GM21447 (cell line): ENCODE data around the gene MAP3K2.

Experiments used
- ATAC-seq: cut with Tn5 transposase; IDR thresholded peaks from one replicate; pipeline ENCODE4 v1.9.1; 2021; ENCODE audit not compliant: unreplicated experiment

MAP3K2 gene

DNA sequence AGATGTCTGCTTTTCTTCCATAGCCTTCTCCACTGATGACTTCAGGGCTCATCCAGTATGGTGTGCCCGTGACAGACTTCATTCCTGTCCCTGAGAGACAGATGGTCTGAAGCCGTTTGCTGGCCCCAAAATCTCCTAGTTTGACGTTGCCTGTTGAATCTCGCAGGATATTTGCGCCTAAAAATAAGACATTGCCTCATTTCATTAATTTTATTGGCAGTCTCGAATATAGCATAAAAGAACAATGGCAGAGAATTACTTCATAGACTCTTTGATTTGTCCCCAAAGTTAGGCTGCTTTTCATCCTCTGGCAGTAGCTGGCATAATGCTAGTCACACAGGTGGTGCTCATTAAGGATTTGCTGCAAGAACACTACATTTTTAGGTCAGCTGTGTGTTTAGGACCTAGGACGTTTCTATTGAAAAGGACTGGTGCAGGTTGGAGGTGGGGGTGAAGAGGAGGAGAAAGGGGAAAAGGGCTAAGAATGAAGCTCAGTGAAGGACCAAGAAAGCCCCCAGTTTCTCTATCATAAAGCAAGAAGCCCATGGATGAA is 79.1 kb downstream of the MAP3K2 start:
- ATAC-seq: no peak

DNA sequence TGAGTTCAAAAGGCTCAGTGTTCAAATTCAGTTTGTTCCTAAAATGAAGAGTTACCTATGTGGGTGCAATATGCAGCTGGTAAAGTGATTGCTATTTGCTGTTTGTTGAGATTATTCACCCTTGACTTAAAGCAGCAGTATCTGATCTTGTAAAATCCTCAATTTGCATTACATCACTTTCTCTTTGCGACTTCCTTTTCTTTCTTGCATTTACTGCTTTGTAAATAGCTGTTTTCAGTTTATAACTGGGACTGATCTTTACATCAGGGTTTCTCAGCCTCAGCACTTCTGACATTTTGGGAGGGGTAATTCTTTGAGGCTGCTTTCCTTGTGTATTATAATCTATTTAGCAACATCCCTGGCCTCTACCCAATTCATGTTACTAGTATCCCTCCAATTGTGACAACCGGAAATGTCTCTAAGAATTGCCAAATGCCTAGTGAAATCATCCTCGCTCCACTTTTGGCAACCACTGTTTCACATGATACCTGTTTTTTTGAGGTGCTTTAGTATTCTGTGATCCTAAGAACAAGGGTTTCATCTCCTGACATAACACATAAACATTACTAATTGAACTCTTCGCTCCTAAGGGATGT is 81.7 kb downstream of the MAP3K2 start:
- ATAC-seq: no peak

DNA sequence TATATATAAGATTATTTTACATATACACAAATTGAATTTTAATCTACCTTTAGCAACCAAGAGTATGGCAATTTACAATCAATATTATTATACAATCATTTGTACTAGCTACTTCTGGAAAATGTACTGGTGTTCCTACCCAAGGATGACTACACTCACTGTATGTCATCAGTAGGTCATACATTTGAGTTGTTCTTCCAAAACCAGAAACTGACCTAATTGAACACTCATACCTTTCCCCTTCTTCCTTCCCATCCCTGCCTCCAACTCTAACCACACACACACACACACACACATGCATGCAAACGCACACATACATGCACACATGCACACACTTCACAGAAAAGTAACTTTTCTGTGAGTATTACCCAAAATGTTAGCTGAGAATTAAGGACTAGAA is 85.6 kb downstream of the MAP3K2 start:
- ATAC-seq: no peak

- peak; percentile 99 for ATAC-seq
These were observed 93.8 kb downstream of the MAP3K2 start, which contains the start of gene ERCC3 for GRCh38 chr2:127293748-127294562. TSS of gene ERCC3 (minus strand) at chr2:127294144. CDS start at chr2:127294081, 63 bp downstream.

DNA sequence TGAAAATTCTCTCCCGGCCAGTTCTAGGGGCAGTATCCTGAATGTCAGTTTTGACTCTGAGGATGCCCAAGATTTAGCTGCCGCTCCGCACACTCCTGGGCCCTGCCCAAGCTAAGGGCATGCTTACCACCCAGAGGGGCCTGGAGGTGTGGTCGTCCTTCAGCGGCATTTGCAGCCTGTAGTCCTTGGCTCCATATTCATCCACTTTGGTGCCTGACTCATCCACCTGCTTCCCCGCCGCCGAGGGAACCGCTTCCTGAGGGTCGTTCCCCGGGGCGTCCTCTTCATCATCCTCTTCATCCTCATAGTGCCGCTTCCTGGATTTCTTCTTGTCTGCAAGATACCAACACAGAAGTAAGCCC is 94.4 kb downstream of the MAP3K2 start:
- ATAC-seq: no peak

GRCh38 chr2:127288274-127288673 is 99.5 kb downstream of the MAP3K2 start:
- no peak for ATAC-seq

GRCh38 chr2:127283275-127283674 is 104.5 kb downstream of the MAP3K2 start:
- no peak for ATAC-seq

DNA sequence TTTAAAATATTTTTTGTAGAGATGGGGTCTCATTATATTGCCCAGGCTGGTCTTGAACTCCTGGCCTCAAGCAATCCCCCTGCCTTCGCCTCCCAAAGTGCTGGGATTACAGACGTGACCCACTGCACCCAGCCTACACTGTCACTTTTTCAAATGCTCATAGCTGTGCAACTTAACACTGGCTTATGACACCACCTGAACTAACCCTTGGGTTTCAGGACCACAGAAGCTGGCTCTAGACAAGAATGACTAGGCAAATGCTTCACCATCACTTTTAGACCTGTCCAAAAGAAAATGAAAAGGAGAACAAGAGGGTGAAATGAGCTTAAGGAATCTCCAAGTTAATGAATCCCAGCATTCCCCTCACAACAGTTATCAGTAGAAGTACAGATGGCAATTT is 107.1 kb downstream of the MAP3K2 start:
- ATAC-seq: no peak

DNA sequence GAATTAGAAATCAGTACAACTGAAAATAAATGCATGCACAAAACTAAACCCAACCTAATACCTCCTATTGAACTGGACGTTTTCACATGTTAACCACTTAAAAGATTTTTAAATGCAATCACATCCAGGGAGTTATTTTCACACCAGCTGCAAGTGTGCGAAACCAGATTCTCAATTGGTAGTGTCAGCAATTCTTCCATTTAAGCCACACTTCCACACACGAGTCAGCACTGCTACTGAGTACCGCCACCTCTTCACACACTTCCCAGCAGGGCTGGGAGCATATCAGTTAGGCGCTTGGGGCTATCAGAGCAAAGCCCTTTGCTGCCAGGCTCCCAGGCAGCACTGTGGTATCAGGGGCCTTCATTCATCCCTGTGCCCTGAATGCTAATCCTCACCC is 108.0 kb downstream of the MAP3K2 start:
- ATAC-seq: no peak

DNA sequence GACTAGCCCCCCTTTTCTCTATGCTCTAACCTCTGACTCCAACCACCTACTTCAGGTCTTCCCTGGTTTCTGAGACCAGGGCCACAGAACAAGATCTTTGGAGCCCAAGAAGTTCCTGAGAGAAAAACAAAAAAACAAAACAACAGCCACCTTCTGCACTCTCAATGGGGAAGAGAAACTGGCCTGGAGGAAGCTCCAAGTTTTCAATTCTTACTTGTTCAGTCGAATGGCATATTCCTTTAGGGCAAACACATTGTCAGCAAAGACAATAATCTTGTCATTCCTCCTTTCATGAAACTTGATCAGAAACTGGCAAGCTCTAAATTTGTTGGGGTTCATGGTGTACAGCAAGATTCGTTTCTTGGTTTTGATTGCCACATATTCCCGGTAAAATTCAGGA is 108.8 kb downstream of the MAP3K2 start:
- no peak for ATAC-seq

DNA sequence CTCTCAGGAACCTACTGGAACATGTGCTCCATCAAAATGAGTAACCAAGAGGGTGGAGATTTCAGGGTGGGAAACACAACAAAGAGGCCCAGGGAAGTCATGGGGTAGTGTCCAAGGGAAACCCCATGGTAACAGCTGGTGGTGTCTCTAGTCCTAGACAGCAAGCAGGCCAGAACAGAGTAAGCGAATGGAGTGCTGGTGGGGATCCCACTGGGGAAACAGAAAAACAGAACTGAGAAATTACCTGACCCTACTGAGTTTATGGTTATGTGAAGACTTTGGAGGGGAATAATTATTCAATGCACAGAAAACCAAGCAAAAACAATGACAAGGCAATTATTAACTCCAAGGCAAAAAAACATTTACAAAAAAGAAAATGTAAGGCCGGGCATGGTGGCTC is 110.7 kb downstream of the MAP3K2 start:
- peak; percentile 88 for ATAC-seq

GRCh38 chr2:127275789-127276188 is 112.0 kb downstream of the MAP3K2 start:
- ATAC-seq: no peak

GRCh38 chr2:127275356-127275755 is 112.4 kb downstream of the MAP3K2 start:
- ATAC-seq: no peak

GRCh38 chr2:127270663-127271062 is 117.1 kb downstream of the MAP3K2 start:
- ATAC-seq: no peak

DNA sequence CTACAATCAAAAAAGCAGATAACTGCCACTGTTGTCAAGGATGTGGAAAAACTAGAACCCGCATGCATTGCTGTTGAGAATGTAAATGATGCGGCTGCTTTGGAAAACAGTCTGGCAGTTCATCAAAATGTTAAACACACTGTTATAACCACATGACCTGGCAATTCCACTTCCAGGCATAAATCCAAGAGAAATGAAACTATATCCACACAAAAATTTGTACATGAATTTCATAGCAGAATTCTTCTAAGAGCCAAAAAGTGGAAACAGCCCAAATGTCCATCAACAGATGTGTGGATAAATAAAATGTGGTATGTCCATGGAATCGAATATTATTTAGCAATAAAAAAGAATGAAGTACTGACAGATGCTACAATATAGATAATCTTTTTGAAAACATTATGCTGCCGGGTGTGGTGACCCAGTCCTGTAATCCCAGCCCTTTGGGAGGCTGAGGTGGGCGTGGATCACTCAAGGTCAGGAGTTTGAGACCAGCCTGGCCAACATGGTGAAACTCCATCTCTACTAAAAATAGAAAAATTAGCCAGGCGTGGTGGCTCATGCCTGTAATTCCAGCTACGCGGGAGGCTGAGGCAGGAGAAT is 125.9 kb downstream of the MAP3K2 start:
- ATAC-seq: no peak

- no peak for ATAC-seq
These were observed 128.4 kb downstream of the MAP3K2 start for GRCh38 chr2:127259355-127259754.

DNA sequence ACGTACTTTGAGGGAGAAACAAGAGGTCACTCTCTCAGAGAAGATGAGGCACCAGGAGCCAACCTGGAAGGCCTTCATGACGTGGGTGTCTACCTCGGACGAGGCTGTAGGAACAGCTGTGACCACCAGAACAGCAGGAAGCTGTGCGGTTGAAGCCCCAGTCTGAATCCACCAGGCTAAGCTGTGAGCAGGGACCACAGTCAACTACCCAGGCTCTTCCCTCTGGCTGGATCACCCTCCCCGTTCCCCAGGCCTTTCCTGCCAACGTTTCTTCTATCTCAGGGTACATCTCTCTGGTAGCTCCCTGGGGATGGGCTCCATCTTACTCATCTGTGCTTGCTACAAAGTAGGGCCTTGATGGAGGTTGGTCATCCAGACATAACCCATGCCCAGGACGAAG is 130.9 kb downstream of the MAP3K2 start:
- ATAC-seq: no peak

- no peak for ATAC-seq
These were observed 131.4 kb downstream of the MAP3K2 start for GRCh38 chr2:127256381-127256780.

DNA sequence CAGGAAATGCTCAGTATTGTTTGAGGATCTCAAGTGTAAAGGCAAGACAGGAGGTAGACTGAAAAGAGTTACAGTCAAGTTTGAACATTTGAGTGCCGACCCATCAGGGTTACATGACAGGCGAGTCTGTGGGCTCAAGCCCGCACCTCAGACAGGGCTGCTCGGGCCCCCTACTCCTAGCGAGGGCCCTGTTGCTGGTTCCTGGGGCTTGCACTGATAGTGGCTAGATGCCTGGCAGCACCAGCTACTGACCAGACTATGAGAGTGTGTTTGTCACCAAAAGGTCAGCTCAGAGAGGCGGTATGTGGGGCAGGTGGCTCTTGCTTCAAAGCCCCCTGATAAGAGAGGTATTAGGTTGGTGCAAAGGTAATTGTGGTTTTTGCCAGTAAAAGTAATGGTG is 132.1 kb downstream of the MAP3K2 start:
- no peak for ATAC-seq

DNA sequence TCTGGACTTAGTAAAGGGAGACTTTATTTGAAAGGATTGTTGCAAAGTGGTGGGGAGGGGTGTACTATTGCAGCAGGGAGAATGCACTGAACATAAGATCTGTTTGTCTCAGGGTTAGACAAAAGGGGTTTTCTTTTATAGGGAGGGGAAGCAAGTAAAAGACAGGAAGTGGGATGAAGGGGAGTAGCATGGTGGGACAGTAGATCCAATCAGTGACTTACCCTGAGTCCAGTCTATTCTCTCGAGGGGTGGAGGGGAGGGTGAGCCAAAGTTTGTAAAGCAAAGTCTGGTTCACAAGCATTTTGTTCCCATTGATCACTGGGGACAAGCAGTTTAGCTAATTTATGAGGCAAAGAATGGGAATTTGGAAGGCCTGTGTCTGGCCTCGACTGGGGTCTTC is 132.6 kb downstream of the MAP3K2 start:
- no peak for ATAC-seq

DNA sequence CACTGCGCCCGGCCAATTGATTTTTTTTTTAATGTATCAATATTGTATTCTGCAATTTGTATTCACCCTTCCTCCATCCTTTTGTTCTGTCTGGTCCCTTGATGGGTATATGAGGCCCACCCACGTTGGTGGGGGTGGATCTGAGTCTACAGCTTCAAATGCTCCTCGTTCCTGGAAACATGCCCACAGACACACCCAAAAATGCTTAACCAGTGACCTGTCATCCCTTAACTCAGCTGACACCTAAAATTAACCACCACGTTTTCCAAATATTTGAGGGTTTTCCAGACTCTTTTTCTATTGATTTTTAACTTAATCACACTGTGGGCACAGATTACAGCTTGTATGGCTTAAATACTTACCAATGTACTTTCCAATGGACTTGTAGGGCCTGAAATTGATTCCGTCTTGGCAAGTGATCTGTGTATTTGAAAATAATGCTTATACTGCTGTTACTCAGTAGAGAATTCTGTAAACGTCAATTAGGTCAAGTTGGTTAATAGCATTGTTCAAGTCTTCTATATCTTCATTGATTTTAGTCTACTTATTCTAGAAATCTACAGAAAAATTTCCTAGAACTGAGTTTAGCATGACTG is 133.3 kb downstream of the MAP3K2 start:
- no peak for ATAC-seq
